GM12878 (cell line): ENCODE results near the gene PRAMEF6. TPM values are rescaled to one million over a fixed set of nuclear protein-coding genes. Genes with fewer than 3 reads are reported as not detected.
A peak's percentile ranks its signal among the peaks of the same experiment; 100 is the strongest.
"Not testable (repeated sequence)": the region's sequence is repeated elsewhere in the genome, so short reads cannot be mapped to it uniquely, and the experiment has no call there.

Experiments used
- ATAC-seq: fragments of 200-7000 bp; cut with Tn5 transposase; 3 replicates; pipeline ENCODE4 v1.9.1; 2020; ENCODE audit warnings: mild to moderate bottlenecking, moderate library complexity
- Bru-seq: library from RNA; stranded (reverse); fragments of 400-500 nt; gene quantifications from one replicate; lab custom pipeline; 2021; lab: Mats Ljungman, UMichigan
- BruChase-seq, 2 experiments: library from RNA; stranded (reverse); fragments of 400-500 nt; gene quantifications; one replicate each; lab custom pipeline; 2021; lab: Mats Ljungman, UMichigan
- BruUV-seq: library from RNA; stranded (reverse); fragments of 400-500 nt; replicated peaks from 2 replicates; lab custom pipeline; 2021; lab: Mats Ljungman, UMichigan
- CTCF ChIA-PET: fragments of 300-600 bp; sonication (Branson Sonifier 250); formaldehyde crosslinking; extraction: SDS; loops from one replicate; lab custom pipeline; 2021; ENCODE audit warnings: inconsistent platforms; lab: Yijun Ruan, JAX
- POLR2A ChIA-PET: fragments of 350-600 bp; formaldehyde crosslinking; extraction: SDS; loops from one replicate; lab custom pipeline; 2021; ENCODE audit warnings: inconsistent platforms; lab: Charles Lee
- RAD21 ChIA-PET: fragments of 300-600 bp; sonication (Branson Sonifier 250); formaldehyde crosslinking; loops from one replicate; lab custom pipeline; 2023; ENCODE audit warnings: antibody characterized with exemption; ENCODE audit not compliant: unreplicated experiment; lab: Charles Lee
- SMC1A ChIA-PET: fragments of 300-600 bp; sonication (Branson Sonifier 250); formaldehyde crosslinking; loops from one replicate; lab custom pipeline; 2023; ENCODE audit not compliant: unreplicated experiment, uncharacterized antibody; lab: Charles Lee
- DNase-seq: peaks from one replicate; pipeline ENCODE4 v3.0.0-alpha.2; 2011; ENCODE audit warnings: low read depth, low spot score
- FAIRE-seq: peaks from 3 replicates; lab custom pipeline; 2011; peaks lifted over from hg19 to GRCh38; lab: Jason Lieb, UNC
- H2AFZ ChIP-seq: 2 replicates; pipeline ENCODE4 v1.6.0; 2011; ENCODE audit warnings: low read depth, low read length, control low read depth; ENCODE audit not compliant: control insufficient read depth
- H3K27ac ChIP-seq: 2 replicates; pipeline ENCODE4 v1.5.1; 2011; ENCODE audit warnings: control low read depth; ENCODE audit not compliant: control insufficient read depth, insufficient read depth
- H3K27me3 ChIP-seq, 2 experiments: replicated peaks in 1 of 2; 2 replicates each; pipeline versions ENCODE4 v1.6.0 to v1.6.1; 2011; ENCODE audit warnings: low read length in 1 of 2; ENCODE audit not compliant: control insufficient read depth in 2 of 2, insufficient read depth in 2 of 2
- H3K36me3 ChIP-seq, 2 experiments: 2 replicates each; pipeline ENCODE4 v1.5.1; 2011; ENCODE audit warnings: low read length in 1 of 2; ENCODE audit not compliant: control insufficient read depth in 2 of 2, insufficient read depth in 2 of 2
- H3K4me1 ChIP-seq: 2 replicates; pipeline ENCODE4 v1.6.1; 2011; ENCODE audit warnings: mild to moderate bottlenecking, low read length, moderate library complexity, mixed read lengths; ENCODE audit not compliant: control insufficient read depth, insufficient read depth
- H3K4me2 ChIP-seq: 2 replicates; pipeline ENCODE4 v1.6.0; 2011; ENCODE audit warnings: control low read depth; ENCODE audit not compliant: control insufficient read depth, insufficient read depth
- H3K4me3 ChIP-seq: fragments of 200-600 bp; sonication (generic); 2 replicates; pipeline ENCODE4 v1.5.1; 2016
- H3K79me2 ChIP-seq: 2 replicates; pipeline ENCODE4 v1.6.0; 2011; ENCODE audit warnings: low read length; ENCODE audit not compliant: control insufficient read depth, insufficient read depth
- H3K9ac ChIP-seq: 2 replicates; pipeline ENCODE4 v1.8.0; 2011; ENCODE audit warnings: low read length, control low read depth, mixed read lengths; ENCODE audit not compliant: control insufficient read depth, insufficient read depth
- H3K9me3 ChIP-seq: replicated peaks from 3 replicates; pipeline ENCODE4 v1.5.1; 2011; ENCODE audit warnings: mild to moderate bottlenecking, low read length; ENCODE audit not compliant: control insufficient read depth, insufficient read depth
- H4K20me1 ChIP-seq: 2 replicates; pipeline ENCODE4 v1.6.0; 2011; ENCODE audit not compliant: control insufficient read depth, insufficient read depth
- whole genome bisulfite sequencing: methylation state at CpG from one replicate; pipeline ENCODE4 v1.1.6; 2016; ENCODE audit warnings: low lambda C conversion rate; ENCODE audit not compliant: insufficient replicate concordance, insufficient coverage; ENCODE audit errors: missing lambda C conversion rate; 5-methylcytosine and 5-hydroxymethylcytosine counted together
- in situ Hi-C: fragments of 300-500 bp; cut with MboI; formaldehyde crosslinking; loops from 9 replicates; pipeline ENCODE4 v1.14.3; 2018; ENCODE audit warnings: mixed read lengths
- intact Hi-C: fragments of 100-400 bp; cut with micrococcal nuclease; formaldehyde crosslinking; loops from one replicate; pipeline ENCODE4 v1.14.2; 2022; ENCODE audit not compliant: unreplicated experiment
- long read RNA-seq, 2 experiments: library from polyadenylated mRNA; unstranded; transcript quantifications; one replicate each; pipeline ENCODE4 v2.0.0, GENCODE V29; 2019 to 2020
- polyA minus RNA-seq, 3 experiments: library from RNA; depleted of rRNA, polyadenylated mRNA; stranded (reverse); fragments of >200 nt; gene quantifications; 2 replicates each; pipeline ENCODE4 v1.2.3, GENCODE V29; 2011
- polyA plus RNA-seq, 11 experiments: library from polyadenylated mRNA; depleted of rRNA in 4 of 11; unstranded in 6 of 11; stranded (reverse) in 5 of 11; fragments of >200 nt; fragmentation: Nextera tagmentation in 4 of 11; fragmentation: Illumina TruSeq in 1 of 11; extraction: Ambion mirVana in 4 of 11; extraction: Trizol in 1 of 11; gene quantifications; 1 replicate in 1 of 11; 2 replicates in 10 of 11; pipeline versions ENCODE4 v1.2.1 to v1.2.3, GENCODE V29; 2011 to 2016; ENCODE audit warnings: inconsistent platforms in 2 of 11, missing spikeins in 2 of 11, low read depth in 1 of 11
- total RNA-seq, 4 experiments: library from RNA; depleted of rRNA in 3 of 4; stranded (reverse); fragments of >200 nt in 3 of 4; fragmentation: Illumina TruSeq in 1 of 4; extraction: Trizol in 1 of 4; gene quantifications; 2 replicates each; pipeline versions ENCODE4 v1.2.1 to v1.2.3, GENCODE V29; 2013 to 2021

PRAMEF6 gene
- not detected in 2 replicates for total RNA-seq (2013; cell fraction: nucleolus; rRNA removed)
- total RNA-seq (2014; rRNA removed) (not detected in 2 replicates), total RNA-seq (2014; rRNA removed; fragmentation: Illumina TruSeq; extraction: Trizol) (not detected in 2 replicates), total RNA-seq (2021) (not detected in 2 replicates), polyA plus RNA-seq (2011; rRNA removed) (not detected in 2 replicates), polyA plus RNA-seq (2014; fragmentation: Illumina TruSeq; extraction: Trizol) (not detected in 2 replicates), polyA plus RNA-seq (2014; fragmentation: Nextera tagmentation; extraction: Ambion mirVana) (under 1 TPM in 1 of 2 experiments, not detected in 1; 0.04 TPM), polyA plus RNA-seq (2014; rRNA removed) (not detected in 2 replicates), polyA plus RNA-seq (2016; fragmentation: Nextera tagmentation; extraction: Ambion mirVana) (not detected), polyA minus RNA-seq (2011; rRNA and poly(A)+ RNA removed) (not detected in 2 replicates), Bru-seq, nascent RNA (not detected), BruChase-seq, experiment 1, labeled RNA remaining after a 6-hour chase (not detected), BruChase-seq, experiment 2, labeled RNA remaining after a 2-hour chase (not detected)
- polyA plus RNA-seq (2011; ENCODE audit: low read depth): not detected
- polyA plus RNA-seq (2011; cell fraction: cytosol; rRNA removed): not detected in 2 replicates
- not detected in 2 replicates for polyA plus RNA-seq (2011; cell fraction: nucleus; rRNA removed)
- not detected in 2 replicates for polyA plus RNA-seq (2012)
- not detected in 2 replicates for polyA minus RNA-seq (2011; cell fraction: cytosol; rRNA and poly(A)+ RNA removed)
- not detected in 2 replicates for polyA minus RNA-seq (2011; cell fraction: nucleus; rRNA and poly(A)+ RNA removed)
- long read RNA-seq, experiment 1: 0 reads
- long read RNA-seq, experiment 2: 0 reads

DNA sequence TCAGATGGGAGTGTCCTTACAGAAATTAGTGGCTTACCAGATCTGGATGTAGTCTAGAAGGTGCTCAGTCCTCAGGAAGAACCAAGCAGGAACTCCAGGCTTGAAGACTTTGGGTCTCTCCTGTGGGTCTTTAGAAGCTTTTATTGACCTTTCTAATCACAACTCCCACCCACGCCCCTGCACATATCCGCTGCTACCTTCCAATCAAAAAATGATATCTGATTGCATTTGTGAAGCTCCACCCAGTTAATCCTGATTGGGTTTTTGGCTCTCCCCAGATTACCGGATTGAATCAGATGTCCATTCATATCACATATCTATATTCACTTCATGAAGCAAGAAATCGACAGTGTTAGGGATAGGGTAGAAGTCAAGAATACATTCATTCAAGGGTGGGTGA is at the start of gene PRAMEF6:
PRAMEF6 (minus strand) TSS at position 101 of the 400 bp plus-strand sequence. CDS start 5,062 bp downstream, outside the sequence.
- H3K4me1 ChIP-seq, H3K9me3 ChIP-seq, H3K36me3 ChIP-seq, SMC1A ChIA-PET, ATAC-seq, RAD21 ChIA-PET, POLR2A ChIA-PET, in situ Hi-C loops, H2AFZ ChIP-seq, H3K4me2 ChIP-seq, FAIRE-seq, H3K27me3 ChIP-seq, H4K20me1 ChIP-seq, H3K79me2 ChIP-seq, H3K27ac ChIP-seq, H3K9ac ChIP-seq, CTCF ChIA-PET, BruUV-seq, DNase-seq, H3K4me3 ChIP-seq, intact Hi-C loops: not testable (repeated sequence)
- whole genome bisulfite sequencing: 30% methylated on average over 4 of the region's 4 CpGs

GRCh38 chr1:12924368-12924767 is 23.0 kb downstream of the PRAMEF6 start:
- H3K36me3 ChIP-seq, CTCF ChIA-PET, H3K27ac ChIP-seq, H3K9ac ChIP-seq, POLR2A ChIA-PET, intact Hi-C loops, RAD21 ChIA-PET, SMC1A ChIA-PET, H3K4me3 ChIP-seq, H2AFZ ChIP-seq, H3K4me2 ChIP-seq, H3K9me3 ChIP-seq, H4K20me1 ChIP-seq, DNase-seq, H3K4me1 ChIP-seq, H3K27me3 ChIP-seq, in situ Hi-C loops, BruUV-seq, H3K79me2 ChIP-seq: not testable (repeated sequence)
- WGBS: 0% methylated on average over 1 of the region's 5 CpGs
- peak; percentile 64 for FAIRE-seq
- peak; percentile 69 for ATAC-seq

DNA sequence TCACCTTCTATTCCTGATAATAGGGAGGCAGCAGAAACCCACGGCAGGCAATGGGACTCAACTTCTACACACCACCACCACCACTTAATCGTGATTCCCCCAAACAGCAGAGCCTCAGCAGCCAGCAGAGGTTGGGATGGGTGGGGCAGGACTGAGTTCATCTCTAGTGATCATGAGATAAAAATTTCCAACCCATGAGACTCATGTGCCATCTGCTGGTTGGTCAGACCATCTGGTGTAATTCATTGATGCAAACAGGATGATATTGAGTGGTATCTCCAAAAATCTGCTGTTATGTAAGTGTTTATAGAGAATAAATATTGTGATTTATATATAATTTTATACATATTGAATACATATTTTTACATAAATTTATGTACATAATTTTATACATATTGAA is 25.6 kb downstream of the PRAMEF6 start:
- H4K20me1 ChIP-seq, in situ Hi-C loops, H3K4me2 ChIP-seq, H3K27me3 ChIP-seq, H3K9ac ChIP-seq, DNase-seq, H3K27ac ChIP-seq, BruUV-seq, H3K4me1 ChIP-seq, H2AFZ ChIP-seq, H3K36me3 ChIP-seq, H3K9me3 ChIP-seq, ATAC-seq, SMC1A ChIA-PET, POLR2A ChIA-PET, intact Hi-C loops, FAIRE-seq, RAD21 ChIA-PET, CTCF ChIA-PET, H3K4me3 ChIP-seq, H3K79me2 ChIP-seq: not testable (repeated sequence)
- WGBS: 18% methylated on average over 2 of the region's 2 CpGs
